ENCODE results near the gene MIB2. TPM values are rescaled to one million over a fixed set of nuclear protein-coding genes. Genes with fewer than 3 reads are reported as not detected.

Gene MIB2
- total RNA-seq, 2 experiments from 2014 or later = 40.1 to 41.3 TPM

DNA sequence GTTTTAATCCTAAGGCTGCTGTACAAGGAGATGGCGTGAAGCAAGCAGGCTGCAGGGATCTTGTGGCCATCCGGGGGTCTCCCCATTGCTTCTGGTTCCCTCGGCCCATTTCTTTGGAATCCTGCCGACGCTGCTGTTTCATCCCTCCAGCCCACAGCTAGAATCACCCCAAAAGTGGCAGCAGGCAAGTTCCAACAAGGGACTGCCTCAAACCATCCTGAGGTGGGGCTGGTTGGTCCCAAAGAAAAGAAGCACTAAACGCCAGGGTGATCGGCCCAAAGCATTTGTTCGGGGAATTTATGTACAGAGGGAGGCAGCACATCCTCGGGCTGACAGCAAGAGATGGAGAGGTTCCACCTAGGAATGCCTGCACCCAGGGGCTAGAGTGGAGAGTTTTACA is 4.5 kb upstream of the MIB2 start:
- no peak for ATAC-seq
- Mint-ChIP-seq H3K4me1 (ENCODE audit: low read depth) (peaks cover 30% of the 10 kb centered on the region), H3K4me3 (no peak overlapping the region), H3K9me3 (no peaks in the 10 kb centered on the region), H3K27ac (peak overlapping the region; percentile 57), H3K27me3 (no peaks in the 10 kb centered on the region), H3K36me3 (ENCODE audit: low read depth) (peaks cover 18% of the 10 kb centered on the region)
- no peak for DNase-seq
- ChIA-PET POLR2A (interaction anchor here (1.2 kb wide), 1 partner anchor 13 kb away, joined by 4 read pairs; no protein-coding TSS in a partner anchor), CTCF (no interaction called here)
- intact Hi-C loops (cut with micrococcal nuclease) = no loop called here
- TF ChIP-seq, protein P1, sequence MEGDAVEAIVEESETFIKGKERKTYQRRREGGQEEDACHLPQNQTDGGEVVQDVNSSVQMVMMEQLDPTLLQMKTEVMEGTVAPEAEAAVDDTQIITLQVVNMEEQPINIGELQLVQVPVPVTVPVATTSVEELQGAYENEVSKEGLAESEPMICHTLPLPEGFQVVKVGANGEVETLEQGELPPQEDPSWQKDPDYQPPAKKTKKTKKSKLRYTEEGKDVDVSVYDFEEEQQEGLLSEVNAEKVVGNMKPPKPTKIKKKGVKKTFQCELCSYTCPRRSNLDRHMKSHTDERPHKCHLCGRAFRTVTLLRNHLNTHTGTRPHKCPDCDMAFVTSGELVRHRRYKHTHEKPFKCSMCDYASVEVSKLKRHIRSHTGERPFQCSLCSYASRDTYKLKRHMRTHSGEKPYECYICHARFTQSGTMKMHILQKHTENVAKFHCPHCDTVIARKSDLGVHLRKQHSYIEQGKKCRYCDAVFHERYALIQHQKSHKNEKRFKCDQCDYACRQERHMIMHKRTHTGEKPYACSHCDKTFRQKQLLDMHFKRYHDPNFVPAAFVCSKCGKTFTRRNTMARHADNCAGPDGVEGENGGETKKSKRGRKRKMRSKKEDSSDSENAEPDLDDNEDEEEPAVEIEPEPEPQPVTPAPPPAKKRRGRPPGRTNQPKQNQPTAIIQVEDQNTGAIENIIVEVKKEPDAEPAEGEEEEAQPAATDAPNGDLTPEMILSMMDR (IDR thresholded peaks at IDR 0.05) = no peak

DNA sequence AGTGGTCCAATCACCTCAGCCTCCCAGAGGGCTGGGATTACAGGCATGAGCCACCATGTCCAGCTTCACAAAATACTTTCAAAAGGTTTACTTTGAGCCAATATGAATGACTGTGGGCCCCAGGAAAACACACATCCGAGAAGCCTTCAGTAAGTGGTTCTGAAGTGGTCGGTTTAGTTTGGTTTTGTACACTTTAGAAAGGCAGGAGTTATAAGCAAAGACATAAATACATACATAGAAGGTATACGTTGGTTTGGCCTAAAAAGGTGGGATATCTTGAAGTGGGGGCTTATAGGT is 3.2 kb upstream of the MIB2 start:
- peaks cover 18% of the 10 kb centered on the region for H3K36me3 Mint-ChIP-seq (ENCODE audit: low read depth)
- no peak for DNase-seq
- POLR2A ChIA-PET = no interaction called here
- H3K9me3 Mint-ChIP-seq = no peaks in the 10 kb centered on the region
- peak overlapping the region; percentile 26 for H3K27ac Mint-ChIP-seq
- CTCF ChIA-PET = no interaction called here
- ATAC-seq = no peak
- H3K4me1 Mint-ChIP-seq (ENCODE audit: low read depth) = peaks cover 25% of the 10 kb centered on the region
- TF ChIP-seq, protein P1 (IDR thresholded peaks at IDR 0.05) = no peak
- no peak overlapping the region for H3K4me3 Mint-ChIP-seq
- intact Hi-C loops (cut with micrococcal nuclease) = no loop called here
- no peaks in the 10 kb centered on the region for H3K27me3 Mint-ChIP-seq

DNA sequence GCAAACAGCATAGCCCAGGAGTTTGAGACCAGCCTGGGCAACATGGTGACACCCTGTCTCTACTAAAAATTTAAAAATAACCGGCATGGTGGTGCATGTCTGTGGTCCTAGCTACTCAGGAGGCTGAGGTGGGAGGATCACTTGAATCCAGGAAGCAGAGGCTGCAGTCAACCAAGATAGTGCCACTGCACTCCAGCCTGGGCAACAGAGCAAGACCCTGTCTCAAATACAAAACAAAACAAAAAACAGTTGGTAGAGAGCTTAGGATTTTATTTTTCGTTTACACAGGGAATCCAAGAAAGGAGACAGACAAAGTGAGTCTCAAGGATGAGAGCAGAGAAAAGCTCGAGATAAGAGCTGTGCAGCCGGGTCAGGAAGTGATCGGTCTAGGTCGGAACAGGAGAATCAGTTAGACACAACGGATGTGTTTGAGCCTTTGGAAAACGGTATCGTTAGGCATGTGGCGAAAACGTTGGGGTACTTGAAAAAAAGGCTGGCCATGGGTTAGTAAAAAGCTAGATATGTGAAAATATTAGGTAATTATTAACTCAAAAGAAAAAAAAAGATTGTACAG is 1.7 kb upstream of the MIB2 start:
- intact Hi-C loops (cut with micrococcal nuclease) = no loop called here
- Mint-ChIP-seq H3K27me3 (no peaks in the 10 kb centered on the region), H3K4me1 (ENCODE audit: low read depth) (peaks cover 17% of the 10 kb centered on the region), H3K36me3 (ENCODE audit: low read depth) (peaks cover 18% of the 10 kb centered on the region), H3K27ac (peak overlapping the region; percentile 95), H3K4me3 (peak overlapping the region; percentile 96), H3K9me3 (no peaks in the 10 kb centered on the region)
- TF ChIP-seq, protein P1 (IDR thresholded peaks at IDR 0.05) = no peak
- CTCF ChIA-PET = interaction anchor here (0.8 to 2.8 kb wide), 5 partner anchors 11 to 65 kb away, joined by 3 to 10 read pairs (median 5); no protein-coding TSS in a partner anchor
- ATAC-seq (no peak), DNase-seq (no peak)
- POLR2A ChIA-PET = interaction anchor here (0.8 to 8.4 kb wide), 9 partner anchors 11 to 54 kb away, joined by 3 to 46 read pairs (median 3); partner anchors contain the start of gene MMP23B

DNA sequence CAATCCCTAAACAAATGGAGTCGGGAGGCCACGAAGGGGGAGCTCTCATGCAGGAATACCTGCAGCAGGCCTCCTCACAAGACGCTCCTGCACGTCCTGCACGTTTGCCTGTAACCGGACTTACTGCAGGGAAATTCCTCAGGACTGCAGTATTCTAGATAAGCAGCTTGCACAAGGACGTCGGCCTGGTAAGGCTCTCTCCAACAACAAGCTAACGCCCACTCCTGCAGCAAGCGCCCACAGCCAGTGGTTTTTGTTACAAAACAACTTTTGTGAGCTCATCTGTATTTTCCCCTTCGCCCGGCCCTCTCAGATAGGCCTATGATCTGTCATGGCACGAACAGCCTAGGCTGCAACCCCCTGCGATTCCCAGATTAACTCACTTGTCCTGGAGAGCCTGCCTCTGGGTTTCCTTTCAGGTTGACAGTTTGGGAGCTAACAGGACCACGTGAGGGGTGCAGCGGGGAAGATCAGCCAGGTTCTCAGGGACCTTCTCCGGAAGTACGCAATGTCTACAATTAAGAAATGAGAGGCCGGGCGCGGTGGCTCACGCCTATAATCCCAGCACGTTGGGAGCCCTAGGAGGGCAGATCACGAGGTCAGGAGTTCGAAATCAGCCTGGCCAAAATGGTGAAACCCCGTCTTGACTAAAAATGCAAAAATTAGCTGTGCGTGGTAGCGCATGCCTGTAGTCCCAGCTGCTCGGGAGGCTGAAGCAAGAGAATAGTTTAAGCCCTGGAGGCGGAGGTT is 921 bp upstream of the MIB2 start:
- H3K4me1 Mint-ChIP-seq (ENCODE audit: low read depth) = peaks cover 17% of the 10 kb centered on the region
- POLR2A ChIA-PET = interaction anchor here (0.8 to 8.4 kb wide), 10 partner anchors 11 to 55 kb away, joined by 3 to 46 read pairs (median 3); partner anchors contain the start of gene MMP23B
- H3K27ac Mint-ChIP-seq = peak overlapping the region; percentile 95
- DNase-seq (peak; percentile 86), ATAC-seq (peak; percentile 9)
- no peaks in the 10 kb centered on the region for H3K27me3 Mint-ChIP-seq
- no peaks in the 10 kb centered on the region for H3K9me3 Mint-ChIP-seq
- H3K36me3 Mint-ChIP-seq (ENCODE audit: low read depth) = peaks cover 18% of the 10 kb centered on the region
- H3K4me3 Mint-ChIP-seq = peak overlapping the region; percentile 96
- TF ChIP-seq, protein P1 (IDR thresholded peaks at IDR 0.05) = no peak
- CTCF ChIA-PET = interaction anchor here (2.1 to 2.8 kb wide), 4 partner anchors 16 to 64 kb away, joined by 5 to 10 read pairs (median 8); no protein-coding TSS in a partner anchor
- intact Hi-C loops (cut with micrococcal nuclease) = no loop called here

DNA sequence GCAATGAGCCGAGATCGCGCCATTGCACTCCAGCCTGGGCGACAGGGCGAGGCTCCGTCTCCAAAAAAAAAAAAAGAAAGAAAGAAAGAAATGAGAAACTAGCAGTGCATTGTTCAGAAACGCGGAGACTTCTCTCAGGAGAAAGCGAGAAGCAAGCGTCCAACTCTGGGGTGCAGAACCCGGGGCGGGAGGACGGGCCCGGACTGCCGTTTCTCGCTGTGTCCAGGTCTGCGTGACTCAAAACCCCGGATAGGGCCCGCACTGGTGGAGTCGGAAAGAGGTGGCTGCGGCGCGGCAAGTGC is 395 bp upstream of the MIB2 start:
- H3K27me3 Mint-ChIP-seq = no peaks in the 10 kb centered on the region
- no peaks in the 10 kb centered on the region for H3K9me3 Mint-ChIP-seq
- intact Hi-C loops (cut with micrococcal nuclease) = no loop called here
- DNase-seq (no peak), ATAC-seq (no peak)
- peak overlapping the region; percentile 95 for H3K27ac Mint-ChIP-seq
- H3K4me1 Mint-ChIP-seq (ENCODE audit: low read depth) = peaks cover 17% of the 10 kb centered on the region
- H3K4me3 Mint-ChIP-seq = peak overlapping the region; percentile 96
- H3K36me3 Mint-ChIP-seq (ENCODE audit: low read depth) = peaks cover 18% of the 10 kb centered on the region
- ChIA-PET CTCF (interaction anchor here (2.1 to 2.8 kb wide), 4 partner anchors 15 to 64 kb away, joined by 5 to 10 read pairs (median 8); no protein-coding TSS in a partner anchor), POLR2A (interaction anchor here (1.0 to 8.4 kb wide), 4 partner anchors 8 to 47 kb away, joined by 3 to 46 read pairs (median 6); partner anchors contain the start of gene MMP23B)
- TF ChIP-seq, protein P1 (IDR thresholded peaks at IDR 0.05) = no peak
